HEK293 (cell line): ENCODE measurements around the gene SOWAHD.

Experiments
- CTCF ChIA-PET: fragments of 350-600 bp; formaldehyde crosslinking; extraction: SDS; loops from one replicate; lab custom pipeline; 2021; ENCODE audit warnings: antibody characterized with exemption; lab: Yijun Ruan, JAX
- POLR2A ChIA-PET: fragments of 300-600 bp; formaldehyde crosslinking; extraction: SDS; loops from one replicate; lab custom pipeline; 2020; ENCODE audit warnings: antibody characterized with exemption, inconsistent platforms; lab: Yijun Ruan, JAX
- H3K27ac ChIP-seq: fragments of 200-500 bp; sonication (Bioruptor generic); 2 replicates; pipeline ENCODE4 v1.5.1; 2014; ENCODE audit warnings: low read depth, low read length, control low read depth, inconsistent platforms; ENCODE audit errors: extremely low read depth
- H3K36me3 ChIP-seq, 2 experiments: fragments of 200-500 bp in 1 of 2; sonication (Bioruptor generic) in 1 of 2; 1 replicate in 1 of 2; 2 replicates in 1 of 2; pipeline ENCODE4 v1.5.1; 2014 to 2017; ENCODE audit warnings: inconsistent platforms in 2 of 2, low read length in 2 of 2; ENCODE audit not compliant: control insufficient read depth in 2 of 2, insufficient read depth in 1 of 2
- H3K4me1 ChIP-seq: fragments of 200-500 bp; sonication (Bioruptor generic); 2 replicates; pipeline ENCODE4 v1.5.1; 2014; ENCODE audit warnings: mild to moderate bottlenecking, low read length, inconsistent platforms; ENCODE audit not compliant: control insufficient read depth, insufficient read depth
- H3K4me3 ChIP-seq: 2 replicates; pipeline ENCODE4 v1.5.1; 2011; ENCODE audit warnings: low read depth, mild to moderate bottlenecking, control low read depth, low read length, moderate library complexity
- H3K9me3 ChIP-seq: fragments of 200-500 bp; sonication (Bioruptor generic); 2 replicates; pipeline ENCODE4 v1.5.1; 2014; ENCODE audit warnings: low read depth, low read length, inconsistent platforms; ENCODE audit not compliant: control insufficient read depth, insufficient read depth
- BCL6B ChIP-seq: fragments of 450-650 bp; formaldehyde crosslinking; IDR thresholded peaks from 2 replicates; pipeline ENCODE4 v1.5.1; 2017; ENCODE audit warnings: missing biosample characterization, missing genetic modification characterization
- EGR2 ChIP-seq: fragments of 450-650 bp; formaldehyde crosslinking; IDR thresholded peaks from 2 replicates; pipeline ENCODE4 v1.5.1; 2016; ENCODE audit warnings: low read depth, missing biosample characterization, missing genetic modification characterization
- GLIS1 ChIP-seq: fragments of 450-650 bp; formaldehyde crosslinking; IDR thresholded peaks from 2 replicates; pipeline ENCODE4 v1.5.1; 2016; ENCODE audit warnings: missing biosample characterization, missing genetic modification characterization
- PRDM4 ChIP-seq: fragments of 450-650 bp; formaldehyde crosslinking; IDR thresholded peaks from 2 replicates; pipeline ENCODE4 v1.5.1; 2017; ENCODE audit warnings: missing biosample characterization, missing genetic modification characterization
- ZBTB1 ChIP-seq: fragments of 450-650 bp; formaldehyde crosslinking; IDR thresholded peaks from 2 replicates; pipeline ENCODE4 v1.5.1; 2016; ENCODE audit warnings: missing biosample characterization, missing genetic modification characterization
- ZBTB17 ChIP-seq: fragments of 450-650 bp; formaldehyde crosslinking; IDR thresholded peaks from 2 replicates; pipeline ENCODE4 v1.5.1; 2016; ENCODE audit warnings: missing biosample characterization, missing genetic modification characterization
- ZNF132 ChIP-seq: fragments of 450-650 bp; formaldehyde crosslinking; IDR thresholded peaks from 2 replicates; pipeline ENCODE4 v1.5.1; 2017; ENCODE audit warnings: missing biosample characterization, missing genetic modification characterization, borderline replicate concordance
- ZNF223 ChIP-seq: fragments of 450-650 bp; formaldehyde crosslinking; IDR thresholded peaks from 2 replicates; pipeline ENCODE4 v1.5.1; 2016; ENCODE audit warnings: missing biosample characterization, missing genetic modification characterization
- ZNF248 ChIP-seq: fragments of 450-650 bp; formaldehyde crosslinking; IDR thresholded peaks from 2 replicates; pipeline ENCODE4 v1.5.1; 2017; ENCODE audit warnings: missing biosample characterization, missing genetic modification characterization
- ZNF274 ChIP-seq, 2 experiments: fragments of 200-500 bp in 1 of 2; fragments of 450-650 bp in 1 of 2; sonication (Bioruptor generic) in 1 of 2; formaldehyde crosslinking in 1 of 2; IDR thresholded peaks; 2 replicates each; pipeline versions ENCODE4 v1.5.1 to v1.6.1; 2014 to 2016; ENCODE audit warnings: borderline replicate concordance in 1 of 2, inconsistent platforms in 1 of 2, low read length in 1 of 2, missing biosample characterization in 1 of 2, missing genetic modification characterization in 1 of 2
- ZNF311 ChIP-seq: fragments of 450-650 bp; formaldehyde crosslinking; IDR thresholded peaks from 2 replicates; pipeline ENCODE4 v1.5.1; 2017; ENCODE audit warnings: missing biosample characterization, missing genetic modification characterization, borderline replicate concordance
- ZNF324 ChIP-seq: fragments of 450-650 bp; formaldehyde crosslinking; IDR thresholded peaks from 2 replicates; pipeline ENCODE4 v1.5.1; 2016; ENCODE audit warnings: missing biosample characterization, missing genetic modification characterization
- ZNF335 ChIP-seq: fragments of 450-650 bp; formaldehyde crosslinking; conservative IDR thresholded peaks from 2 replicates; pipeline ENCODE4 v1.5.1; 2016; ENCODE audit warnings: missing biosample characterization, missing genetic modification characterization
- ZNF354C ChIP-seq: fragments of 450-650 bp; formaldehyde crosslinking; IDR thresholded peaks from 2 replicates; pipeline ENCODE4 v1.5.1; 2016; ENCODE audit warnings: missing biosample characterization, missing genetic modification characterization, low read depth, borderline replicate concordance
- ZNF362 ChIP-seq: fragments of 450-650 bp; formaldehyde crosslinking; IDR thresholded peaks from 2 replicates; pipeline ENCODE4 v1.5.1; 2016; ENCODE audit warnings: missing biosample characterization, missing genetic modification characterization
- ZNF433 ChIP-seq: fragments of 450-650 bp; formaldehyde crosslinking; IDR thresholded peaks from 2 replicates; pipeline ENCODE4 v1.5.1; 2016; ENCODE audit warnings: missing biosample characterization, missing genetic modification characterization, low read depth
- ZNF449 ChIP-seq: fragments of 450-650 bp; formaldehyde crosslinking; IDR thresholded peaks from 2 replicates; pipeline ENCODE4 v1.5.1; 2017; ENCODE audit warnings: missing biosample characterization, mild to moderate bottlenecking, missing genetic modification characterization, moderate library complexity
- ZNF529 ChIP-seq: fragments of 450-650 bp; formaldehyde crosslinking; IDR thresholded peaks from 2 replicates; pipeline ENCODE4 v1.5.1; 2017; ENCODE audit warnings: missing genetic modification characterization, missing biosample characterization; ENCODE audit not compliant: insufficient replicate concordance
- ZNF561 ChIP-seq: fragments of 450-650 bp; IDR thresholded peaks from 2 replicates; pipeline ENCODE4 v1.5.1; 2018; ENCODE audit warnings: missing biosample characterization, missing genetic modification characterization, borderline replicate concordance
- ZNF677 ChIP-seq: fragments of 450-650 bp; IDR thresholded peaks from 2 replicates; pipeline ENCODE4 v1.5.0; 2018; ENCODE audit warnings: missing biosample characterization, mild to moderate bottlenecking, missing genetic modification characterization, moderate library complexity
- ZNF747 ChIP-seq: fragments of 450-650 bp; formaldehyde crosslinking; IDR thresholded peaks from 2 replicates; pipeline ENCODE4 v1.5.1; 2016; ENCODE audit warnings: missing biosample characterization, missing genetic modification characterization
- ZSCAN30 ChIP-seq: fragments of 450-650 bp; IDR thresholded peaks from 2 replicates; pipeline ENCODE4 v1.5.1; 2018; ENCODE audit warnings: missing biosample characterization, mild to moderate bottlenecking, missing genetic modification characterization, moderate library complexity

Gene SOWAHD

GRCh38 chrX:119721926-119722325 is 36.5 kb upstream of the SOWAHD start (continued):
- no peak for TF ChIP-seq ZSCAN30
- no peak for TF ChIP-seq ZNF362 (tag by site-specific recombination)
- no peak for TF ChIP-seq ZNF529 (tag by site-specific recombination)
- no peak for TF ChIP-seq PRDM4 (tag by site-specific recombination)

- POLR2A ChIA-PET, result interaction anchor here (0.6 kb wide), 1 partner anchor 26 kb away, joined by 4 read pairs; no protein-coding TSS in a partner anchor
- Histone ChIP-seq H3K4me3 (no peak overlapping the region), H3K36me3 (no peaks in the 10 kb centered on the region), H3K4me1 (no peaks in the 10 kb centered on the region), H3K27ac (no peak overlapping the region)
- CTCF ChIA-PET, result interaction anchor here (0.7 to 1.6 kb wide), 6 partner anchors 15 to 117 kb away, joined by 3 to 6 read pairs (median 4); partner anchors contain the start of genes SEPTIN6 and SOWAHD
- TF ChIP-seq ZNF354C (tag by site-specific recombination), result no peak
- TF ChIP-seq ZNF335 (tag by site-specific recombination), result no peak
- TF ChIP-seq ZBTB17 (tag by site-specific recombination), result peak; percentile 51; the same call in 1 of the 2 replicates
- peak; percentile 75 for TF ChIP-seq GLIS1 (tag by site-specific recombination)
- TF ChIP-seq, all 188 proteins: peak for 2
- H3K9me3 ChIP-seq, result no peaks in the 10 kb centered on the region
Observed at GRCh38 chrX:119726900-119727555, 31.4 kb upstream of the SOWAHD start.

- Histone ChIP-seq H3K4me1 (no peaks in the 10 kb centered on the region), H3K9me3 (no peaks in the 10 kb centered on the region), H3K4me3 (no peak overlapping the region), H3K36me3 (no peaks in the 10 kb centered on the region), H3K27ac (no peak overlapping the region)
- CTCF ChIA-PET, result interaction anchor here (0.6 to 2.6 kb wide), 24 partner anchors 8 to 363 kb away, joined by 3 to 18 read pairs (median 5); partner anchors contain the start of genes SEPTIN6, SOWAHD and UBE2A
- POLR2A ChIA-PET, result interaction anchor here (0.6 kb wide), 2 partner anchors 9 to 16 kb away, joined by 3 to 4 read pairs; no protein-coding TSS in a partner anchor
- TF ChIP-seq ZNF747 (tag by site-specific recombination) (no peak), ZNF529 (tag by site-specific recombination) (no peak), ZNF324 (tag by site-specific recombination) (no peak), ZNF677 (tag by site-specific recombination) (no peak), ZNF132 (tag by site-specific recombination) (no peak), ZNF449 (tag by site-specific recombination) (no peak), ZNF561 (tag by site-specific recombination) (no peak), ZNF311 (tag by site-specific recombination) (no peak), PRDM4 (tag by site-specific recombination) (no peak), EGR2 (no peak), BCL6B (no peak), ZBTB1 (tag by site-specific recombination) (no peak), ZNF274 (IDR thresholded peaks at IDR 0.05; ENCODE audit: low read length) (no peak), ZNF274 (tag by site-specific recombination; IDR thresholded peaks at IDR 0.05; ENCODE audit: borderline replicate concordance) (no peak), ZNF223 (tag by site-specific recombination) (no peak), ZNF248 (tag by site-specific recombination) (no peak), ZNF433 (tag by site-specific recombination) (no peak)
Observed at GRCh38 chrX:119728487-119728886, 29.9 kb upstream of the SOWAHD start.
